ENCODE measurements around the gene FSTL3.
"Not testable (repeated sequence)": the region's sequence is repeated elsewhere in the genome, so short reads cannot be mapped to it uniquely, and the experiment has no call there.

Gene FSTL3

GRCh38 chr19:682678-683320, 6.6 kb downstream of the FSTL3 start:
- DNase-seq (ENCODE audit: low read depth), result no peak

GRCh38 chr19:685454-685931, 9.3 kb downstream of the FSTL3 start:
- DNase-seq (ENCODE audit: low read depth), result no peak

DNA sequence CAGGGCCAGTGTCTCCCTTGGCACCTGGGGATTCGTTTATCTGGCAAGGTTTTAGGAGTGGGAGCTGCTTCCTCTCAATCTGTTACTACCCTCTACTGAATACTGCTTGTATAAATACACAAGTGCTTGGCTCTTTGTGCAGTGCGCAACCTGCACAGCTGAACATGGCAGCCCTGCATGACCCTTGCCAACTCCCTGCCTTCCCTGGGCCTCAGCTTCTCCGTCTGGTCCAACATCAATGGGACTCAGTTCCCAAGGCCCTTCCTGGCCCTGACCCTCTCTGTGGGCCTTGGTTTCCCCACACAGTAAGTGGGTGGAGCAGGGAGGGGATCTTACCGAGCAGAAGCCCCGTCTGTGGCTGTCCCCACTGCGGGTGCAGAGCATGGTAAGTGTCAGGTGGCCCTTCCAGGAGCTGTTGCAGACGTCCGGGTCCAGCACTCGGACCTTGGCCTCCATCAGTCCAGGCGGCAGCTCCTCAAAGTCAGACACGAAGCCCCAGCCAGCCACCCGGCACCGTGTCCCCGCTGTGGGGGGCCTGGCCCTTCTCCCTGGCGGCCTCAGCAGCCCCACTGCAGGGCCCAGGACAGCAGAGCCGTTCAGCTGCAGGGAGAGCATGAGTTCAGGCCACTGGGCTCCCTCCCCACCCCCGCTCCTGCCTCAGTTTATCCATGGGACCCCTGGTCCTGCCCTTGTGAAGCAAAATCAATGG, 10.6 kb downstream of the FSTL3 start:
- no peak for DNase-seq (ENCODE audit: low read depth)

DNA sequence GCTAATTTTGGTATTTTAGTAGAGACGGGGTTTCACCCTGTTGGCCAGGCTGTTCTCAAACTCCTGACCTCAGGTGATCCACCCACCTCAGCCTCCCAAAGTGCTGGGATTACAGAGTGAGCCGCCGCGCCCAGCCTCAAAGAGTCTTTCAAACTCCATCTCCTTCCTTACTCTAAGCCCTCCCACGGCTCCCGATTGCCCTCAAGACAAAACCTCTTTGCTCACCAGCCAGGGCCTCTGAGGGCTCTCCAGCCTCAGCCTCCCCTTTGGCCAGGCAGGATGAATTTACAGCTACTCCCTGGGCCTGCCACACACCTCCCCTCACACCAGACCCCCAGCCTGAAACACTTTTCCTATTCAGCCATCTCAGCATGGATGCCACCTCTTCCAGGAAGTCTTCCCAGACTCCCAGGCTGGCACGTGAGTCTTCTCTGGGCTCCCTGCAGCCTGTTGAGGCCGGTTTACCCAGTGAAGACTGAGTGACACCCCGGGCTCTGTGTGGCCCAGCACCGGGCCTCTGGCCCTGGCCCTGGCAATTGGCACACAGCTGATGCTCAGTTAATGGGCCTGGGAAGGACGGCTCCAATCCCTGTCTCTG, 11.5 kb downstream of the FSTL3 start:
- no peak for DNase-seq (ENCODE audit: low read depth)

- no peak for DNase-seq (ENCODE audit: low read depth)
Observed at GRCh38 chr19:688214-688613, 12.0 kb downstream of the FSTL3 start.

DNA sequence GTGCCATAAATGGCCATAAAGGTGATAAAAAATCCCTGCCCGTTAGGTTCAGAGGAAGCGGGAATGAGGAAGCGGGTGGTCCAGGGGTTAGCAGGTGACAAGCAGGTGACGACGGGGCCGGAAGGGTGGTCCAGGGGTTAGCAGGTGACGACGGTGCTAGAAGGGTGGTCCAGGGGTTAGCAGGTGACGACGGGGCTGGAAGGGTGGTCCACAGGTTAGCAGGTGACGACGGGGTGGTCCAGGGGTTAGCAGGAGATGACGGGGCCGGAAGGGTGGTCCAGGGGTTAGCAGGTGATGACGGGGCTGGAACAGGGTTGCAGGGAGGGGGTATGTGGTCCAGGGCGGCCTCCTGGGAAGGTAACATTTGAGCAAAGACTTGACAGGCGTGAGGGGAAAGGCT, 12.8 kb downstream of the FSTL3 start:
- DNase-seq (ENCODE audit: low read depth), result no peak

DNA sequence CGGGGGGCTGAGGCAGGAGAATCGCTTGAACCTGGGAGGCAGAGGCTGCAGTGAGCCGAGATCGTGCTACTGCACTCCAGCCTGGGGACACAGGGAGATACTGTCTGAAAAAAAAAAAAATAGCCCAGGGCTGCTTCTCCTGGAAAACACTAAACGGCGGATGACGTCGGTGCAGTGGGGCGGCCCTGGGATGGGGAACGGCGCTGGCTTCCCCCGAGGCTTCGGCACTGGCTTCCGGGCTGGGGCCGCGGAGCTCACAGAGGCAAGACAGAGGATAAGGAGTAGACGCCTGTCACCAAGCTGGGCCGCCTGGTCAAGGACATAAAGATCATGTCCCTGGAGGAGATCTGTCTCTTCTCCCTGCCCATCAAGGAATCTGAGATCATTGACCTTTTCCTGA, 14.0 kb downstream of the FSTL3 start:
- no peak for DNase-seq (ENCODE audit: low read depth)

DNA sequence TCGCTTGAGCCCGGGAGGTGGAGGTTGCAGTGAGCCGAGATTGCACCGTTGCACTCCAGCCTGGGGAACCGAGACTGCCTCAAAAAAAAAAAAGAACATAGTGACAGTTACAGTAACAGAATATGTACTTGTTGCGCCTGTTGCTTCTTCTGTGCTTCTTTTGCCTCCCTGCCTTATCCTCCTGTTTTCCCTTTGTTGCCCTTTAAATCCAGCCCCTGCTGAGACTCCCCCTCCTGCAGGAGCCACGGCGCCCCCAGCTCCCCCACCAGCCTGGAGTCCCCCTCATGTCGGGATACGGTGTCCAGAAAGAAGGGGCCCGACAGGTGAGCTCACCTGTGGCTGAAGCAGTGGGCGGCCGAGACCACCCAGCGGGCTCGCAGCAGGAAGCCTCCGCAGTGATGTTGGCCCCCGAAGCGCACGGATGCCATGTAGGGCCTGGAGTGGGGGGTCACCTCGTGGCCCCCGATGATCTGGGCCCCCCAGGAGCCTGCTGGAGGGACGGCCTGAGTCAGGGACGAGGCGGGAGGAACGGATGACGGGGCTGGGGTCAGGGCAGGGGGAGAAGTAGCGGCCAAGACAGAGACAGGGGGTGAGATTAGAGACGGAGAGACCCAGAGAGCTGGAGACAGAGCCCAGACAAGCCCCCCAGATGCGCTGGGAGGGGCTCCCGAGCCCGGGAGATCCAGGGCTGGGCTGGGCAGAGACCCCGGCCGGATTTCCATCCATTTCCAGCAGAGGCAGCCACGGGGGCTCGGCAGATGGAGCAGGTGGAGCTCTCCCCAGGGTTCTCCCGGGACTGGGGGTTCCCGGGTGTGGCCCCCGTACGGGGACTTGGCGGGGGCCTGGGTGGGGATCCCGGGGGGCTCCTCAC, 18.5 kb downstream of the FSTL3 start:
- DNase-seq (ENCODE audit: low read depth), result no peak

- no peak for DNase-seq (ENCODE audit: low read depth)
Observed at GRCh38 chr19:695352-695949, 19.3 kb downstream of the FSTL3 start, which contains the start of gene PRSS57. PRSS57 (minus strand) TSS chr19:695452; CDS start chr19:695430, 22 bp downstream.

DNA sequence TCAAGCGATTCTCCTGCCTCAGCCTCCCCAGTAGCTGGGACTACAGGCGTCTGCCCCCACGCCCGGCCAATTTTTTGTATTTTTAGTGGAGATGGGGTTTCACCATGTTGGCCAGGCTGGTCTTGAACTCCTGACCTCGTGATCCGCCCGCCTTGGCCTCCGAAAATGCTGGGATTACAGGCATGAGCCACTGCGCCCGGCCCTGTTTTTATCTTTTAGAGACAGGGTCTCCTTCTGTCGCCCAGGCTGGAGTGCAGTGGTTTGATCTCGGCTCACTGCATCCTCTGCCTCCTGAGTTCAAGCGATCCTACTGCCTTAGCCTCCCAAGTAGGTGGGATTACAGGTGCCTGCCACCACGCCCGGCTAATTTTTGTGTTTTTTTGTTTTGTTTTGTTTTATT, 22.3 kb downstream of the FSTL3 start:
- DNase-seq (ENCODE audit: low read depth), result not testable (repeated sequence)

DNA sequence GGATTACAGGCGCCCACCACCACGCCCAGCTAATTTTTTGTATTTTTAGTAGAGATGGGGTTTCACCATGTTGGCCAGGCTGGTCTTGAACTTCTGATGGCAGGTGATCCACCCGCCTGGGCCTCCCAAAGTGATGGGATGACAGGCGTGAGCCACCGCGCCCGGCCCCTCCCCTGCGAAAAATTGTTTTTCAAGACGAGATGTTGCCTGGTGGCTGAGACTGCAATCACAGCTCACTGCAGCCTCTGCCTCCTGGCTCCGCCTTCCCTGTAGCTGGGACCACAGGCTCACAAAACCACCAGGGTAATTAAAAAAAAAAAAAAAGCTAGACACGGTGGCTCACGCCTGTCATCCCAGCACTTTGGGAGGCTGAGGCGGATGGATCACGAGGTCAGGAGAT, 23.7 kb downstream of the FSTL3 start:
- not testable (repeated sequence) for DNase-seq (ENCODE audit: low read depth)

DNA sequence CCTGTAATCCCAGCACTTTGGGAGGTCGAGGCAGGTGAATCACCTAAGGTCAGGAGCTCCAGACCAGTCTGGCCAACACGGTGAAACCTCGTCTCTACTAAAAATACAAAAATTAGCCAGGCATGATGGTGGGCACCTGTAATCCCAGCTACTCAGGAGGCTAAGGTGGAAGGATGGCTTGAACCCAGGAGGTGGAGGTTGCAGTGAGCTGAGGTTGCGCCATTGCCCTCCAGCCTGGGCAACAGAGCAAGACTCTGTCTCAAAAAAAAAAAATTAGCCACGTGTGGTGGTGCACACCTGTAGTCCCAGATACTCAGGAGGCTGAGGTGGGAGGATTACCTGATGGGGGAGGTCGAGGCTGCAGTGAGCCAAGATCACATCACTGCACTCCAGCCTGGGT, 26.7 kb downstream of the FSTL3 start:
- not testable (repeated sequence) for DNase-seq (ENCODE audit: low read depth)

DNA sequence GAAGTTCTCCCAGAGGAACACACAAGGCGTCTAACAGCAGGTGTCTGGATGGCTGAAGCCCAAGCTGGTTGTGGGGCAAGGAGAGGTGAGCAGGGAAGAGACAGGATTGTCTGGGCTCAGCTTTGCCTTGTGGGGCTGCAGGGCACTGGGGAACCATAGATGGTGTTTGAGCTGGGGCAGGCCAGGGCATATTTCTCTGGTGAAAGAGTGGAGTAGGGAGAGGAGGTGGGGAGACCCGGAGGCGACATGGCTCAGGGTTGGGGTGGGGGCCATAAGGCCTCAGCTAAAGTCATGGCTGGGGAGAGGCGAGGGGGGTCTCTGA, 27.1 kb downstream of the FSTL3 start:
- no peak for DNase-seq (ENCODE audit: low read depth)

DNA sequence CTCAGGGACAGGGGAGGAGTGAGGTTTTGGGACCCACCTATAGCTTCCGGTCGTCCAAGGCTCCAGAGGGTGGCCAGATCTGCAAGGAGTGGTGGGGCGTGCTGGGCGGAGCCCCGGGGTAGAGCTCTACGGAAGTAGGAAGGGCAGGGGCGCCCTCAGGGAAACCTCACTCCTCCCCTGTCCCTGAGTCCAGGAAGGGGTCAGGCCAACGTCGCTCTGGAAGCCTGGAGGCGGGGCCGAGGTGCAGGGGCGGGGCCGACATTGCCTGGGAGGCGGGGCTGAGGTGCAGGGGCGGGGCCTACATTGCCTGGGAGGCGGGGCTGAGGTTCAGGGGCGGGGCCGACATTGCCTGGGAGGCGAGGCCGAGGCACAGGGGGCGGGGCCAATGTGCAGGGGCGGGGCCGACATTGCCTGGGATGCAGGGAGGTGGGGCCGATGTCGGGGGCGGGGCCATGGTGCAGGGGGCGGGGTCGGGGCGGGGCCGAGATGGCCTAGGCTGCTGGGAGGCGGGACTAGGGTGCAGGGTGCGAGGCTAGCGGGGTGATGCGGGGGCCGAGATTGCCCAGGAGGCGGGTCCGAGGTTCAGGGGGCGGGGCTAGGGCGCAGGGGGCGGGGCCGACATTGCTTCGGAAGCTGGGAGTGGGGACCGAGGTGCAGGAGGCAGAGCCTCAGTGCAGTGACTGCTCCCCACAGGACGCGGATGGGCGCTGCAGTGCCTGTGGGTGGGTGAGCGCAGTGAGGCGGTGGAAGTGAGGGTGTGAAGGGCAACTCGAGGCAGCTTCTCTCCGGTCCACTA, 27.7 kb downstream of the FSTL3 start:
- no peak for DNase-seq (ENCODE audit: low read depth)

GRCh38 chr19:704447-704741, 28.2 kb downstream of the FSTL3 start:
- DNase-seq (ENCODE audit: low read depth), result no peak

DNA sequence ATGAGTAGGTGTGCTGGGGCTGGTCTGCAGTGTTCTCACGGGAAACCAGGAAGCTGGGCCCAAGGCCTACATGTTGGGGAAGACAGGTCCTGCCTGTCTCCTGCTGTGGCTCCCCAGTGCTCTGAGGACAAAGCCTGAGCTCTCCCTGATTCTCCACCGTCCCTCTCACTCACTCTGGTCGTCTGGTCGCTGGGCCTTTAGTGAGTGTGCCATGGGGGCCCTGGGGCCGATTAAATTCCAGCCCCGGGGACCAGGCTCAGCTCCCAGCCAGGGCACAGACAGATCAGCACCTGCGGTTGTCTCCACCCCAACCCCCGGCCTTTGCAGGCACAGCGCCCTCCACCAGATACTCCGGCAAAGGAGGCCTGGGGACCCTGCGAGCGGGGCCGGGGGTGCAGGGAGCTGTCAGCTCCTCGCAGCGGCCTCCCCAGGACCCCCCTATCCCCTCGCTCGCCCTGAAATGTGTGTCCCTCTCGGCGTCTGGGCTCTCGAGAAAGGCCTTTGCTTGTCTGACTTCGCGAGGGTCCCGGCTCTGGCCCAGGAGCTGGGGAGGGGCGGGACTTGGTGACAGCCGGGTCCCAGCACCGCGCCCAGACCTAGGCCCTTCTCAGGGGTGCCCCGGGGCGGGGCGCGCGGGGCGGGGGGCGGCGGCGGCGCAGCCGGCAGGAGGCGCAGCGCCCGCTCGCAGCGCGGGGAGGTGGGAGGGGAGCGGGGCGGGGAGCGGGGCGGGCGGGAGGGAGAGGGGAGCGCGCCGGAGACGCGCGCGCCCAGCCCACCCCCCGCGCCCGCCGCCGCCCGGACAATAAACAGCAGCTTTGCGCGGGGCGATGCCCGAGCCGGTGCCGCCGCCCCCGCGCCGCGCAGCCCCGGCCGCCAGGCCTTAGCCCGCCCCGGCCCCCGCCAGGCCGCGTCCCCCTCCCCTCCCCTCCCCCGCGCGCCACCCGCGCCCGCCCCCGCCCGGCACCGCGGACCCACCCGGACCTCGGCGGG, 32.3 kb downstream of the FSTL3 start, which contains the start of gene PALM:
TSS of gene PALM (plus strand) at position 782 of the 990 bp plus-strand sequence. CDS start 212 bp downstream, outside the sequence.
- DNase-seq (ENCODE audit: low read depth), result no peak

GRCh38 chr19:709196-709964, 33.2 kb downstream of the FSTL3 start:
- no peak for DNase-seq (ENCODE audit: low read depth)

DNA sequence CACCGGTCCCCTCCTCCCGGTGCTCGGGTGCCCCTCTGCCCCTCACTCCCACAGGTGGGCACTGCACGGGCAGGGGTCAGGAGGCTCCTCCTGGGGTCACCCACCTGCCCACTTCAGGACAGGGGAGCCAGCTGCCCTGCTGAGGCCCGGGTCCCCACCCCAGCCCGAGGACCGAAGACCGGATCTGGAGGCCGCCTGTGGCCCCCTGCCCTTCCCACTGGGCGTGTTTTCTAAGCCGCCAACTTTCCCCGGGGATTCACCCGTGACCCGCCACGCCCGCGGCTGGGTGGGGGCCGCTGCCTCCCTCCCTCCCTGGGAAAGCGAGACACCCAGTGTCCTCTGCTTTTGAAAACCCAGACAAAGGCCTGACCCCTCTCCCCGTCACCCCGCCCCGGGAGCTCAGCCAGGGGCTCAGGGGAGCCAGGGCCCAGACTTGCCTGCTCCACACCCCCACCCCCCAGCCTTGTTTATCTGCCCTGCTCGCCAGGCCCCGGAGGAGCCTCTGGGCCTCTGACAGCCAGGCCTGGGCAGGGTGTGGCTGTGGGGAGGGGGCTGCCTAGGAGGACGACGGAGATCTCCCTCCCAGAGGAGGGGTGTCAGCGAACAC, 33.9 kb downstream of the FSTL3 start:
- no peak for DNase-seq (ENCODE audit: low read depth)

DNA sequence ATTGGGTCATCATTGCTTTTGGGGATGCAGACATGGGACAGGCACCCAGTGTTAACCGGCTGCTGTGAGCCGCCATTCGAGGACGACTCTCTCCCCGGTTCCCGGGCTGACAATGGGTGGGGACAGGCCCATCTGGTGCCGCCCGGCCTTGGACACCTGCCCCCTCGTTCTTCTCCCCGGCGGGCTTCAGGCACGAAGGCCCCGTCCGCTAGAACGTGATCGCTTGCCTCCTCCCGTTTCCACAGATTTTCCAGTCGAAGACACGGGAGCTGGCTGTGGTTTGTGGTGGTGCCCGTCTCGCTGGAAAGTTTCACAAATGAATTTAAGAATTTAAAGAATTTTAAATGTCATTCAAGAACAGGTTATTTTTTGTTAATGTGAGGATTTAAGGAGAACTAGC, 34.6 kb downstream of the FSTL3 start:
- no peak for DNase-seq (ENCODE audit: low read depth)
